Osteocyte (in vitro differentiated cells): ENCODE data around the gene DCTD. TPM values are rescaled to one million over a fixed set of nuclear protein-coding genes. Genes with fewer than 3 reads are reported as not detected.

Experiments used
- DNase-seq: peaks from one replicate; pipeline ENCODE4 v3.0.0; 2021; ENCODE audit warnings: mixed read lengths; ENCODE audit not compliant: unreplicated experiment; ENCODE audit errors: extremely low spot score
- H3K27ac Mint-ChIP-seq: one replicate; pipeline ENCODE4 v1.8.0; 2021; ENCODE audit warnings: mild to moderate bottlenecking, mixed read lengths; ENCODE audit not compliant: unreplicated experiment
- H3K27me3 Mint-ChIP-seq: one replicate; pipeline ENCODE4 v1.8.0; 2021; ENCODE audit warnings: mixed read lengths; ENCODE audit not compliant: unreplicated experiment
- H3K36me3 Mint-ChIP-seq: one replicate; pipeline ENCODE4 v1.8.0; 2021; ENCODE audit warnings: mixed read lengths; ENCODE audit not compliant: unreplicated experiment
- H3K4me1 Mint-ChIP-seq: one replicate; pipeline ENCODE4 v1.8.0; 2021; ENCODE audit warnings: mixed read lengths; ENCODE audit not compliant: unreplicated experiment
- H3K4me3 Mint-ChIP-seq: one replicate; pipeline ENCODE4 v1.8.0; 2021; ENCODE audit warnings: mild to moderate bottlenecking, moderate library complexity, mixed read lengths; ENCODE audit not compliant: unreplicated experiment
- H3K9me3 Mint-ChIP-seq: one replicate; pipeline ENCODE4 v1.8.0; 2021; ENCODE audit warnings: mixed read lengths; ENCODE audit not compliant: unreplicated experiment
- CTCF ChIP-seq: fragments of 200-600 bp; sonication (generic); IDR thresholded peaks from 2 replicates; pipeline ENCODE4 v1.5.0; 2021; ENCODE audit warnings: antibody characterized with exemption, mild to moderate bottlenecking, moderate library complexity
- long read RNA-seq: library from polyadenylated mRNA; unstranded; transcript quantifications from one replicate; pipeline ENCODE4 v2.0.0, GENCODE V29; 2021
- total RNA-seq: library from RNA; stranded (reverse); gene quantifications from 2 replicates; pipeline ENCODE4 v1.2.1, GENCODE V29; 2021

DCTD gene
- 122 and 126 TPM in 2 replicates for total RNA-seq
- long read RNA-seq, transcript DCTD-201 (6 exons, 1,931 nt): major isoform, 126 of 272 reads
- long read RNA-seq, transcript DCTD-213 (7 exons, 794 nt): minor isoform, 7 of 272 reads
- long read RNA-seq, transcript DCTD-203 (5 exons, 1,829 nt): minor isoform, 5 of 272 reads
- long read RNA-seq, transcript DCTD-202 (6 exons, 1,972 nt): minor isoform, 100 of 272 reads
- long read RNA-seq, partial matches to known transcripts: 14 of 272 reads
- long read RNA-seq, other reads (novel, unspliced or antisense): 18 of 272 reads

GRCh38 chr4:182917182-182918043, at the start of gene DCTD:
DCTD (minus strand) TSS chr4:182917386; CDS start chr4:182915568, 1,818 bp downstream.
- DNase-seq: peak; percentile 89
- TF ChIP-seq CTCF: peak; percentile 33
- H3K36me3 Mint-ChIP-seq: peaks cover 10% of the 10 kb centered on the region
- H3K4me1 Mint-ChIP-seq: peaks cover 33% of the 10 kb centered on the region
- H3K9me3 Mint-ChIP-seq: no peaks in the 10 kb centered on the region
- peaks cover 3% of the 10 kb centered on the region for H3K27me3 Mint-ChIP-seq
- peak within 1 kb of the TSS; percentile 91 for H3K27ac Mint-ChIP-seq
- H3K4me3 Mint-ChIP-seq: peak within 1 kb of the TSS; percentile 81

DNA sequence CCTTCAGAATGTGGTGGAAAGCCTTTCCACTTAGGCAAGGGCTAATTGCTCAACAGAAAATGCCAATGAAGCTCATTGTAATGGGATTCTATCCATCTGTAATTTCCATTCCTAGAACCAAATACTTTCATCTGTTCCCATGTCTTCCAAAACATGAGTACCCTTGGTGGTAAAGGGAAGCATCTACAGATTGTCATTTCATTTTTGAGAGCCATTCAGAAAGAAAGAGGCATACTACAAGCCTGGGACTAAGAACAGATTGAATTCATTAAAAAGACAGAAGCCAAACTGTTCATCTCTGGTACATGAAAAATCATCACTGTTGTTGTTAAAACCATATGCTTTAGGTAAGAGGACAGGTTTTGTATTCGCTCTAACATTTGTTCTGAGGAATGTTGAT, 43.6 kb upstream of the DCTD start:
- H3K4me1 Mint-ChIP-seq: no peaks in the 10 kb centered on the region
- H3K27ac Mint-ChIP-seq: no peak overlapping the region
- no peak overlapping the region for H3K4me3 Mint-ChIP-seq
- H3K36me3 Mint-ChIP-seq: no peaks in the 10 kb centered on the region
- peaks cover 11% of the 10 kb centered on the region for H3K9me3 Mint-ChIP-seq
- peaks cover 3% of the 10 kb centered on the region for H3K27me3 Mint-ChIP-seq
- TF ChIP-seq CTCF: no peak
- DNase-seq: no peak

DNA sequence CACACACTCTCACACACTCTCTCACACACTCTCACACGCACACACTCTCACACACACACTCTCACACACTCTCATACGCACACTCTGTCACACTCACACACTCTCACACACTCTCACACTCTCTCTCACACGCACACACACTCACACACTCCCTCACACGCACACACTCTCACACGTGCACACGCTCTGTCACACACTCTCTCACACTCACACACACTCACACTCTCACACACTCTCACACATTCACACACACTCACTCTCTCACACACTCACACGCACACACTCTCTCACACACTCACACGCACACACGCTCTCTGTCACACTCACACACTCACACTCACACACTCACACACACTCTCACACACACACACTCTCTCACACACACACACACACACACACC, 43.0 kb upstream of the DCTD start:
- Mint-ChIP-seq H3K27ac (no peak overlapping the region), H3K27me3 (peaks cover 3% of the 10 kb centered on the region), H3K9me3 (peaks cover 11% of the 10 kb centered on the region), H3K36me3 (no peaks in the 10 kb centered on the region), H3K4me1 (no peaks in the 10 kb centered on the region), H3K4me3 (no peak overlapping the region)
- no peak for DNase-seq
- no peak for TF ChIP-seq CTCF

DNA sequence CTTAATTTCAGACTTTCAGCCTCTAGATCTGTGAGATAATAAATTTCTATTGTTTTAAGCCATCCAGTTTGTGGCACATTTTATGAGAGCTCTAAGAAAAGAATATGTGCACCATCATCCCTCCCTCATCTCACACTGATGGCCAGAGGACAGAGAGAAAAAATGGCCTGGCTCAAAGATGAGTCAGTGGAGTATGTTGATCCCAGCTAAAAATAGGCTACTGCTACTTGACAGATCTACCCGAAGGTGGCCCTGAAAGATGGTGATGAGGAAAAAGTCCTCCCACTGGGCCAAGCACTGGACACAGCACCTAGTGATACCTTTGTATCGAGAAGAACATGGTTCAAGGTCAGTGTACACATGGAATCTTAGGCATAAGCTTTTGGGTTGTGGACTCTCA, 38.2 kb upstream of the DCTD start:
- no peak for DNase-seq

More for the DNA sequence above, 38.2 kb upstream of the DCTD start:
- H3K36me3 Mint-ChIP-seq: no peaks in the 10 kb centered on the region
- H3K9me3 Mint-ChIP-seq: peaks cover 24% of the 10 kb centered on the region
- H3K27me3 Mint-ChIP-seq: no peaks in the 10 kb centered on the region
- no peaks in the 10 kb centered on the region for H3K4me1 Mint-ChIP-seq
- no peak for TF ChIP-seq CTCF
- H3K4me3 Mint-ChIP-seq: no peak overlapping the region
- no peak overlapping the region for H3K27ac Mint-ChIP-seq
